GM12878 (cell line): ENCODE measurements around the gene RECQL5. TPM values are rescaled to one million over a fixed set of nuclear protein-coding genes. Genes with fewer than 3 reads are reported as not detected.

Experiments used
- ATAC-seq: fragments of 200-7000 bp; cut with Tn5 transposase; 3 replicates; pipeline ENCODE4 v1.9.1; 2020; ENCODE audit warnings: mild to moderate bottlenecking, moderate library complexity
- BruUV-seq: library from RNA; stranded (reverse); fragments of 400-500 nt; replicated peaks from 2 replicates; lab custom pipeline; 2021; lab: Mats Ljungman, UMichigan
- CTCF ChIA-PET: fragments of 300-600 bp; sonication (Branson Sonifier 250); formaldehyde crosslinking; extraction: SDS; loops from one replicate; lab custom pipeline; 2021; ENCODE audit warnings: inconsistent platforms; lab: Yijun Ruan, JAX
- POLR2A ChIA-PET: fragments of 350-600 bp; formaldehyde crosslinking; extraction: SDS; loops from one replicate; lab custom pipeline; 2021; ENCODE audit warnings: inconsistent platforms; lab: Charles Lee
- RAD21 ChIA-PET: fragments of 300-600 bp; sonication (Branson Sonifier 250); formaldehyde crosslinking; loops from one replicate; lab custom pipeline; 2023; ENCODE audit warnings: antibody characterized with exemption; ENCODE audit not compliant: unreplicated experiment; lab: Charles Lee
- SMC1A ChIA-PET: fragments of 300-600 bp; sonication (Branson Sonifier 250); formaldehyde crosslinking; loops from one replicate; lab custom pipeline; 2023; ENCODE audit not compliant: unreplicated experiment, uncharacterized antibody; lab: Charles Lee
- DNase-seq: peaks from one replicate; pipeline ENCODE4 v3.0.0-alpha.2; 2011; ENCODE audit warnings: low read depth, low spot score
- FAIRE-seq: peaks from 3 replicates; lab custom pipeline; 2011; peaks lifted over from hg19 to GRCh38; lab: Jason Lieb, UNC
- H2AFZ ChIP-seq: 2 replicates; pipeline ENCODE4 v1.6.0; 2011; ENCODE audit warnings: low read depth, low read length, control low read depth; ENCODE audit not compliant: control insufficient read depth
- H3K27ac ChIP-seq: 2 replicates; pipeline ENCODE4 v1.5.1; 2011; ENCODE audit warnings: control low read depth; ENCODE audit not compliant: control insufficient read depth, insufficient read depth
- H3K27me3 ChIP-seq, 2 experiments: replicated peaks in 1 of 2; 2 replicates each; pipeline versions ENCODE4 v1.6.0 to v1.6.1; 2011; ENCODE audit warnings: low read length in 1 of 2; ENCODE audit not compliant: control insufficient read depth in 2 of 2, insufficient read depth in 2 of 2
- H3K36me3 ChIP-seq, 2 experiments: 2 replicates each; pipeline ENCODE4 v1.5.1; 2011; ENCODE audit warnings: low read length in 1 of 2; ENCODE audit not compliant: control insufficient read depth in 2 of 2, insufficient read depth in 2 of 2
- H3K4me1 ChIP-seq: 2 replicates; pipeline ENCODE4 v1.6.1; 2011; ENCODE audit warnings: mild to moderate bottlenecking, low read length, moderate library complexity, mixed read lengths; ENCODE audit not compliant: control insufficient read depth, insufficient read depth
- H3K4me2 ChIP-seq: 2 replicates; pipeline ENCODE4 v1.6.0; 2011; ENCODE audit warnings: control low read depth; ENCODE audit not compliant: control insufficient read depth, insufficient read depth
- H3K4me3 ChIP-seq: fragments of 200-600 bp; sonication (generic); 2 replicates; pipeline ENCODE4 v1.5.1; 2016
- H3K79me2 ChIP-seq: 2 replicates; pipeline ENCODE4 v1.6.0; 2011; ENCODE audit warnings: low read length; ENCODE audit not compliant: control insufficient read depth, insufficient read depth
- H3K9ac ChIP-seq: 2 replicates; pipeline ENCODE4 v1.8.0; 2011; ENCODE audit warnings: low read length, control low read depth, mixed read lengths; ENCODE audit not compliant: control insufficient read depth, insufficient read depth
- H3K9me3 ChIP-seq: replicated peaks from 3 replicates; pipeline ENCODE4 v1.5.1; 2011; ENCODE audit warnings: mild to moderate bottlenecking, low read length; ENCODE audit not compliant: control insufficient read depth, insufficient read depth
- H4K20me1 ChIP-seq: 2 replicates; pipeline ENCODE4 v1.6.0; 2011; ENCODE audit not compliant: control insufficient read depth, insufficient read depth
- BACH1 ChIP-seq: fragments of 450-650 bp; IDR thresholded peaks from 2 replicates; pipeline ENCODE4 v1.6.1; 2017; ENCODE audit warnings: mild to moderate bottlenecking, borderline replicate concordance
- CTCF ChIP-seq, 3 experiments: IDR thresholded peaks in 2 of 3; conservative IDR thresholded peaks in 1 of 3; 2 replicates each; pipeline ENCODE4 v1.5.1; 2011; ENCODE audit warnings: low read depth in 3 of 3, low read length in 3 of 3, mild to moderate bottlenecking in 3 of 3, control low read depth in 2 of 3, moderate library complexity in 2 of 3, inconsistent platforms in 1 of 3, mixed read lengths in 1 of 3; ENCODE audit not compliant: control insufficient read depth in 2 of 3, insufficient read depth in 1 of 3; ENCODE audit errors: extremely low read depth in 1 of 3
- EED ChIP-seq: sonication (generic); IDR thresholded peaks from 2 replicates; pipeline ENCODE4 v1.6.1; 2016; ENCODE audit warnings: antibody characterized with exemption, low read depth
- FOS ChIP-seq: IDR thresholded peaks from 3 replicates; pipeline ENCODE4 v1.6.1; 2011; ENCODE audit warnings: borderline replicate concordance; ENCODE audit not compliant: insufficient read length; ENCODE audit errors: extremely low read depth
- NFYA ChIP-seq: IDR thresholded peaks from 2 replicates; pipeline ENCODE4 v1.6.1; 2011; ENCODE audit warnings: low read depth, mild to moderate bottlenecking, low read length, improper control_type of control experiment, borderline replicate concordance
- POLR2A ChIP-seq: IDR thresholded peaks from 2 replicates; pipeline ENCODE4 v1.6.1; 2011; ENCODE audit warnings: low read depth, mild to moderate bottlenecking, low read length
- SMAD1 ChIP-seq: fragments of 450-650 bp; IDR thresholded peaks from 2 replicates; pipeline ENCODE4 v1.6.1; 2018; ENCODE audit warnings: mild to moderate bottlenecking, low read depth; ENCODE audit not compliant: partially characterized antibody
- SUZ12 ChIP-seq: fragments of 200-600 bp; sonication (generic); IDR thresholded peaks from one replicate; pipeline ENCODE4 v1.6.1; 2018; ENCODE audit warnings: antibody characterized with exemption, mild to moderate bottlenecking; ENCODE audit not compliant: unreplicated experiment
- ZNF384 ChIP-seq: IDR thresholded peaks from 2 replicates; pipeline ENCODE4 v1.6.1; 2012; ENCODE audit warnings: low read depth, mild to moderate bottlenecking, low read length, improper control_type of control experiment, borderline replicate concordance
- ZNF592 ChIP-seq: fragments of 450-650 bp; IDR thresholded peaks from 2 replicates; pipeline ENCODE4 v1.6.1; 2017; ENCODE audit warnings: mild to moderate bottlenecking, moderate library complexity
- ZSCAN29 ChIP-seq: fragments of 450-650 bp; IDR thresholded peaks from 2 replicates; pipeline ENCODE4 v1.6.1; 2017; ENCODE audit warnings: mild to moderate bottlenecking, moderate library complexity
- WGBS: methylation state at CpG from one replicate; pipeline ENCODE4 v1.1.6; 2016; ENCODE audit warnings: low lambda C conversion rate; ENCODE audit not compliant: insufficient replicate concordance, insufficient coverage; ENCODE audit errors: missing lambda C conversion rate; 5-methylcytosine and 5-hydroxymethylcytosine counted together
- in situ Hi-C: fragments of 300-500 bp; cut with MboI; formaldehyde crosslinking; loops from 9 replicates; pipeline ENCODE4 v1.14.3; 2018; ENCODE audit warnings: mixed read lengths
- intact Hi-C: fragments of 100-400 bp; cut with micrococcal nuclease; formaldehyde crosslinking; loops from one replicate; pipeline ENCODE4 v1.14.2; 2022; ENCODE audit not compliant: unreplicated experiment
- polyA plus RNA-seq, 11 experiments: library from polyadenylated mRNA; depleted of rRNA in 4 of 11; unstranded in 6 of 11; stranded (reverse) in 5 of 11; fragments of >200 nt; fragmentation: Nextera tagmentation in 4 of 11; fragmentation: Illumina TruSeq in 1 of 11; extraction: Ambion mirVana in 4 of 11; extraction: Trizol in 1 of 11; gene quantifications; 1 replicate in 1 of 11; 2 replicates in 10 of 11; pipeline versions ENCODE4 v1.2.1 to v1.2.3, GENCODE V29; 2011 to 2016; ENCODE audit warnings: inconsistent platforms in 2 of 11, missing spikeins in 2 of 11, low read depth in 1 of 11
- total RNA-seq, 4 experiments: library from RNA; depleted of rRNA in 3 of 4; stranded (reverse); fragments of >200 nt in 3 of 4; fragmentation: Illumina TruSeq in 1 of 4; extraction: Trizol in 1 of 4; gene quantifications; 2 replicates each; pipeline versions ENCODE4 v1.2.1 to v1.2.3, GENCODE V29; 2013 to 2021
- TF ChIP-seq, protein P1 (sequence below): IDR thresholded peaks from 2 replicates; pipeline ENCODE4 v1.6.1; 2012; ENCODE audit warnings: low read depth, low read length, improper control_type of control experiment

Gene RECQL5
- total and polyA plus RNA-seq, 10 of the 15 experiments (the other 5 are each of a cell fraction or from before 2014, with no cell fraction given) = 3.6 to 30.6 (median 20.1) TPM

- Histone ChIP-seq H3K9me3 (no peaks in the 10 kb centered on the region), H3K4me2 (peak within 1 kb of the TSS; percentile 88), H3K79me2 (no peaks in the 10 kb centered on the region), H3K4me3 (peak within 1 kb of the TSS; percentile 53; the same call in 1 of the 2 replicates), H3K27me3 (peaks cover 5 to 9% of the 10 kb centered on the region in 2 experiments), H2AFZ (peak within 1 kb of the TSS; percentile 67), H3K9ac (peak within 1 kb of the TSS; percentile 44; the same call in 1 of the 2 replicates), H3K4me1 (0 out of 2 replicates have a peak, but pooled peaks cover 4% of the 10 kb centered on the region), H4K20me1 (no peaks in the 10 kb centered on the region), H3K27ac (peak within 1 kb of the TSS; percentile 33; the same call in 1 of the 2 replicates), H3K36me3 (no peaks in the 10 kb centered on the region)
- no TSS peak for BruUV-seq
- FAIRE-seq (no peak), ATAC-seq (peak; percentile 61), DNase-seq (no peak)
- in situ Hi-C loops = no loop called here
- CTCF ChIA-PET = interaction anchor here (0.7 to 2.9 kb wide), 6 partner anchors 45 to 165 kb away, joined by 3 to 12 read pairs (median 3); partner anchors contain the start of genes RECQL5 and TSEN54
- intact Hi-C loops = loop anchor here (2.0 kb wide), 1 partner anchor 71 kb away; the partner anchor contains the start of gene TSEN54
- SMC1A ChIA-PET = interaction anchor here (1.2 kb wide), 1 partner anchor 71 kb away, joined by 5 read pairs; the partner anchor contains the start of gene TSEN54
- 12% methylated on average over 67 of the region's 82 CpGs for WGBS
- RAD21 ChIA-PET = interaction anchor here (1.0 kb wide), 1 partner anchor 72 kb away, joined by 6 read pairs; the partner anchor contains the start of gene TSEN54
- POLR2A ChIA-PET = interaction anchor here (0.6 to 1.0 kb wide), 3 partner anchors 71 to 95 kb away, joined by 3 to 4 read pairs (median 3); no protein-coding TSS in a partner anchor
- TF ChIP-seq EED (no peak), SMAD1 (no peak), ZNF384 (no peak), SUZ12 (peak; percentile 89), FOS (no peak), POLR2A (peak; percentile 44; the same call in 1 of the 2 replicates), ZNF592 (0 out of 2 replicates have a peak, but pooled peaks have one; percentile 60), CTCF (IDR thresholded peaks at IDR 0.05 in 2 of 3, conservative IDR thresholded peaks at IDR 0.05 in 1 of 3; ENCODE audit: control insufficient read depth in 2 of 3, extremely low read depth in 1 of 3, insufficient read depth in 1 of 3, low read depth in 3 of 3, low read length in 3 of 3) (peak in 2 of 3 experiments; percentile 11 to 30; a peak in 1 of 6 replicates), BACH1 (0 out of 2 replicates have a peak, but pooled peaks have one; percentile 24), NFYA (no peak), ZSCAN29 (no peak)
- TF ChIP-seq, protein P1, sequence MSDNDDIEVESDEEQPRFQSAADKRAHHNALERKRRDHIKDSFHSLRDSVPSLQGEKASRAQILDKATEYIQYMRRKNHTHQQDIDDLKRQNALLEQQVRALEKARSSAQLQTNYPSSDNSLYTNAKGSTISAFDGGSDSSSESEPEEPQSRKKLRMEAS = no peak
Observed at GRCh38 chr17:75587675-75588595, 79.0 kb downstream of the RECQL5 start, which contains the start of gene MYO15B. Gene MYO15B, plus strand, starts transcription at chr17:75587800. Its CDS starts 258 bp downstream, at chr17:75588058.
